H1 (cell line): Measurements from ENCODE around the gene NT5DC1.

Experiments used
- CTCF ChIP-seq, 3 experiments: IDR thresholded peaks; 1 replicate in 2 of 3; 2 replicates in 1 of 3; pipeline versions ENCODE4 v1.5.1 to v1.6.1; 2011; ENCODE audit warnings: low read length in 3 of 3, mild to moderate bottlenecking in 3 of 3, inconsistent platforms in 2 of 3, low read depth in 1 of 3, moderate library complexity in 1 of 3; ENCODE audit not compliant: insufficient read depth in 1 of 3; ENCODE audit errors: control extremely low read depth in 1 of 3
- EZH2 ChIP-seq: fragments of 200-600 bp; sonication (generic); IDR thresholded peaks from 2 replicates; pipeline ENCODE4 v1.7.1; 2012; ENCODE audit warnings: low read depth, mild to moderate bottlenecking, moderate library complexity, low read length, inconsistent platforms; ENCODE audit not compliant: severe bottlenecking
- SIRT6 ChIP-seq: IDR thresholded peaks from one replicate; pipeline ENCODE4 v1.7.1; 2012; ENCODE audit warnings: low read length, inconsistent platforms
- SUZ12 ChIP-seq: fragments of 200-600 bp; sonication (generic); IDR thresholded peaks from 2 replicates; pipeline ENCODE4 v1.6.1; 2012; ENCODE audit warnings: mild to moderate bottlenecking, inconsistent platforms, low read length, moderate library complexity, mixed read lengths

- TF ChIP-seq SUZ12 (no peak), CTCF (IDR thresholded peaks at IDR 0.05; ENCODE audit: control extremely low read depth in 1 of 3, insufficient read depth in 1 of 3, low read depth in 1 of 3, low read length in 3 of 3) (no peak), EZH2 (no peak), SIRT6 (no peak)
These were observed 1.6 kb upstream of the NT5DC1 start for GRCh38 chr6:116099036-116099435.
